Measurements from ENCODE around the gene MIF4GD.
"Not testable (repeated sequence)": the region's sequence is repeated elsewhere in the genome, so short reads cannot be mapped to it uniquely, and the experiment has no call there.

MIF4GD gene

GRCh38 chr17:75260641-75261335 is 10.2 kb downstream of the MIF4GD start:
- DNase-seq: no peak
- ATAC-seq: peak; percentile 78

GRCh38 chr17:75257228-75257627 is 13.8 kb downstream of the MIF4GD start:
- not testable (repeated sequence) for ATAC-seq, DNase-seq

GRCh38 chr17:75255954-75256698 is 14.9 kb downstream of the MIF4GD start:
- not testable (repeated sequence) for ATAC-seq, DNase-seq

- no peak for ATAC-seq
- DNase-seq: no peak
These were observed 18.8 kb downstream of the MIF4GD start for GRCh38 chr17:75252039-75252816.

GRCh38 chr17:75250009-75250471 is 21.0 kb downstream of the MIF4GD start:
- peak; percentile 99 for ATAC-seq
- peak; percentile 80 for DNase-seq

GRCh38 chr17:75249564-75249963 is 21.5 kb downstream of the MIF4GD start:
- DNase-seq (no peak), ATAC-seq (no peak)

GRCh38 chr17:75246404-75246803 is 24.6 kb downstream of the MIF4GD start:
- no peak for ATAC-seq

GRCh38 chr17:75245011-75245410 is 26.0 kb downstream of the MIF4GD start:
- no peak for ATAC-seq

More at GRCh38 chr17:75246404-75246803, 24.6 kb downstream of the MIF4GD start:
- DNase-seq: no peak

GRCh38 chr17:75244133-75244866 is 26.7 kb downstream of the MIF4GD start:
- DNase-seq: no peak
- ATAC-seq: peak; percentile 19

More at GRCh38 chr17:75245011-75245410, 26.0 kb downstream of the MIF4GD start:
- DNase-seq: no peak

- ATAC-seq (peak; percentile 16), DNase-seq (no peak)
These were observed 28.5 kb downstream of the MIF4GD start for GRCh38 chr17:75242461-75243042.

- ATAC-seq: no peak
- no peak for DNase-seq
These were observed 29.0 kb downstream of the MIF4GD start for GRCh38 chr17:75241996-75242460.

GRCh38 chr17:75241502-75241901 is 29.5 kb downstream of the MIF4GD start:
- ATAC-seq (no peak), DNase-seq (no peak)

GRCh38 chr17:75241143-75241430 is 29.9 kb downstream of the MIF4GD start:
- DNase-seq (no peak), ATAC-seq (no peak)

- peak; percentile 38 for ATAC-seq
These were observed 30.5 kb downstream of the MIF4GD start for GRCh38 chr17:75240394-75241142.

GRCh38 chr17:75239778-75240393 is 31.1 kb downstream of the MIF4GD start:
- no peak for DNase-seq
- peak; percentile 1 for ATAC-seq

More at GRCh38 chr17:75240394-75241142, 30.5 kb downstream of the MIF4GD start:
- peak; percentile 66 for DNase-seq

- DNase-seq: no peak
- ATAC-seq: no peak
These were observed 31.8 kb downstream of the MIF4GD start for GRCh38 chr17:75239214-75239613.

GRCh38 chr17:75238684-75239191 is 32.3 kb downstream of the MIF4GD start:
- ATAC-seq (peak; percentile 58), DNase-seq (peak; percentile 69)

GRCh38 chr17:75238020-75238580 is 32.9 kb downstream of the MIF4GD start:
- no peak for DNase-seq
- ATAC-seq: no peak
